GM23248 (cell line): ENCODE results near the gene UBIAD1. TPM values are rescaled to one million over a fixed set of nuclear protein-coding genes. Genes with fewer than 3 reads are reported as not detected.

Experiments used
- DNase-seq: peaks from one replicate; pipeline ENCODE4 v3.0.0-alpha.2; 2015
- H2AFZ ChIP-seq: fragments of 200-600 bp; sonication (generic); 2 replicates; pipeline ENCODE4 v1.6.1; 2016; ENCODE audit warnings: antibody characterized with exemption
- H3F3A ChIP-seq: fragments of 200-600 bp; sonication (generic); 2 replicates; pipeline ENCODE4 v1.6.1; 2016; ENCODE audit warnings: mild to moderate bottlenecking, antibody characterized with exemption, mixed run types; ENCODE audit not compliant: insufficient read depth
- H3K27ac ChIP-seq: fragments of 200-600 bp; sonication (generic); 2 replicates; pipeline ENCODE4 v1.5.1; 2016; ENCODE audit warnings: mild to moderate bottlenecking
- H3K27me3 ChIP-seq: fragments of 200-600 bp; sonication (generic); replicated peaks from 2 replicates; pipeline ENCODE4 v1.6.1; 2016; ENCODE audit warnings: mild to moderate bottlenecking; ENCODE audit not compliant: insufficient read depth
- H3K36me3 ChIP-seq: fragments of 200-600 bp; sonication (generic); 2 replicates; pipeline ENCODE4 v1.6.1; 2016; ENCODE audit warnings: low read depth, mild to moderate bottlenecking
- H3K4me1 ChIP-seq: fragments of 200-600 bp; sonication (generic); 2 replicates; pipeline ENCODE4 v1.6.1; 2016; ENCODE audit warnings: mild to moderate bottlenecking; ENCODE audit not compliant: insufficient read depth
- H3K4me2 ChIP-seq: fragments of 200-600 bp; sonication (generic); one replicate; pipeline ENCODE4 v1.6.1; 2016; ENCODE audit warnings: mild to moderate bottlenecking; ENCODE audit not compliant: unreplicated experiment
- H3K4me3 ChIP-seq: fragments of 200-600 bp; sonication (generic); 2 replicates; pipeline ENCODE4 v1.5.1; 2016; ENCODE audit warnings: mild to moderate bottlenecking
- H3K79me2 ChIP-seq: fragments of 200-600 bp; sonication (generic); 2 replicates; pipeline ENCODE4 v1.6.1; 2016; ENCODE audit warnings: mild to moderate bottlenecking; ENCODE audit not compliant: insufficient read depth
- H3K9ac ChIP-seq: fragments of 200-600 bp; sonication (generic); 2 replicates; pipeline ENCODE4 v1.6.1; 2016; ENCODE audit warnings: mild to moderate bottlenecking
- H3K9me2 ChIP-seq: fragments of 200-600 bp; sonication (generic); 2 replicates; pipeline ENCODE4 v1.6.1; 2016; ENCODE audit warnings: mixed run types, mild to moderate bottlenecking, moderate library complexity; ENCODE audit not compliant: insufficient read depth
- H3K9me3 ChIP-seq: fragments of 200-600 bp; sonication (generic); one replicate; pipeline ENCODE4 v1.6.1; 2017; ENCODE audit warnings: low read depth
- H4K20me1 ChIP-seq: fragments of 200-600 bp; sonication (generic); 2 replicates; pipeline ENCODE4 v1.6.0; 2016; ENCODE audit not compliant: insufficient read depth
- EZH2 ChIP-seq: fragments of 200-600 bp; sonication (generic); IDR thresholded peaks from 2 replicates; pipeline ENCODE4 v1.6.1; 2018; ENCODE audit warnings: antibody characterized with exemption, mild to moderate bottlenecking; ENCODE audit not compliant: insufficient read depth, poor library complexity, severe bottlenecking
- EZH2phosphoT487 ChIP-seq: fragments of 200-600 bp; sonication (generic); IDR thresholded peaks from 2 replicates; pipeline ENCODE4 v1.6.1; 2018; ENCODE audit warnings: antibody characterized with exemption, moderate library complexity, mild to moderate bottlenecking, low read depth; ENCODE audit not compliant: insufficient read depth
- WGBS, 2 experiments: methylation state at CpG; one replicate each; pipeline ENCODE4 v1.1.6; 2015 to 2017; ENCODE audit warnings: low lambda C conversion rate in 2 of 2, low coverage in 1 of 2; ENCODE audit errors: missing lambda C conversion rate in 2 of 2; 5-methylcytosine and 5-hydroxymethylcytosine counted together
- in situ Hi-C: fragments of 300-500 bp; cut with MboI; formaldehyde crosslinking; loops from 2 replicates; pipeline ENCODE4 v1.15.0; 2020
- polyA plus RNA-seq: library from polyadenylated mRNA; unstranded; fragments of >200 nt; fragmentation: Nextera tagmentation; extraction: Ambion mirVana; gene quantifications from 2 replicates; pipeline ENCODE4 v1.2.1, GENCODE V29; 2016
- total RNA-seq: library from RNA; depleted of rRNA; stranded (reverse); fragments of >200 nt; shearing (Covaris generic); gene quantifications from 2 replicates; pipeline ENCODE4 v1.2.3, GENCODE V29; 2014; rRNA removed

UBIAD1 gene, protein sequence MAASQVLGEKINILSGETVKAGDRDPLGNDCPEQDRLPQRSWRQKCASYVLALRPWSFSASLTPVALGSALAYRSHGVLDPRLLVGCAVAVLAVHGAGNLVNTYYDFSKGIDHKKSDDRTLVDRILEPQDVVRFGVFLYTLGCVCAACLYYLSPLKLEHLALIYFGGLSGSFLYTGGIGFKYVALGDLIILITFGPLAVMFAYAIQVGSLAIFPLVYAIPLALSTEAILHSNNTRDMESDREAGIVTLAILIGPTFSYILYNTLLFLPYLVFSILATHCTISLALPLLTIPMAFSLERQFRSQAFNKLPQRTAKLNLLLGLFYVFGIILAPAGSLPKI
- total RNA-seq (4.8 and 5.2 TPM in 2 replicates), polyA plus RNA-seq (8.1 and 9.8 TPM in 2 replicates)

DNA sequence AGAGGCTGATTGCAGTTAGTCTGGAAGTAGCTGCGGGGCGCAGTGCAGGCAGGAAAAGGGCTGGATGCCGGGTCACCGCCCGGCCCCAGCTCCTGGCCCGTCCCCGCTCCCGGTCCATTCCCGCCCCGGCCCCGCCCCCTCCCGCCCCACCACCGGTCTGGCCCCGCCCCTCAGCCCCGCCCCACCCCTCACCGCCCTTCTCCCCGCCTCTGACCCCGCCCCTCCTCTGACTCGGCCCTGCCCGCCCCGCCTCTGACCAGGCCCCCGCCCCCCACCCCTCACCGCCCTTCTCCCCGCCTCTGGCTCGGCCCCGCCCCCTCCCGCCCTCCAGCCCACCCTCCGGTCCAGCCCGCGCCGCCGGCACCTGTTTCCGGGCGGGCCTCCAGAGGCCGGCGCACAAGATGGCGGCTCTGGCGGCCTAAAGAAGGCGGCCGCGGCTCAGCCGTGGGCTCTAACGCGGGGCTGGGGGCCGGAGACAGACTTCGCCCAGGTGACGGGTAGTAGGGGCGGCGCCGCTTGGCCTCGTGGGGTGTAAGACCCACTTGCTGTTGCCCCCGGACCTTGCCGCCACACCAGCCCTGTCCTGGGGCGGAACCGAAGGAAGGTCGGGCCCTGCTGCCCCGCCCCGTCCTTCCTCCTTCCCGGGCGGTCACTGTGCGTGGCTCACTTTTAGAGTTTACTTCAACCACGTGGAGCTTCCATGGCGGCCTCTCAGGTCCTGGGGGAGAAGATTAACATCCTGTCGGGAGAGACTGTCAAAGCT lies at the start of gene UBIAD1:
Gene UBIAD1, plus strand, starts transcription at position 367 of the 763 bp plus-strand sequence. Its CDS starts 334 bp downstream, at position 701.
- Histone ChIP-seq H3K9me2 (no peaks in the 10 kb centered on the region), H3K4me1 (peaks cover 13% of the 10 kb centered on the region; the same call in 1 of the 2 replicates), H4K20me1 (no peaks in the 10 kb centered on the region), H3K27me3 (no peaks in the 10 kb centered on the region), H3K27ac (peak within 1 kb of the TSS; percentile 47), H3K36me3 (no peaks in the 10 kb centered on the region), H3K79me2 (peaks cover 34% of the 10 kb centered on the region), H3K9ac (peak within 1 kb of the TSS; percentile 81), H3K4me2 (peak within 1 kb of the TSS; percentile 82), H3K9me3 (no peaks in the 10 kb centered on the region), H3F3A (0 out of 2 replicates have a peak, but pooled peaks cover 3% of the 10 kb centered on the region), H2AFZ (peak within 1 kb of the TSS; percentile 92), H3K4me3 (peak within 1 kb of the TSS; percentile 75)
- TF ChIP-seq EZH2 (no peak), EZH2phosphoT487 (no peak)
- in situ Hi-C loops, result no loop called here
- DNase-seq, result peak; percentile 95
- 1 to 3% methylated on average over 30 to 45 of the region's 64 CpGs for WGBS, 2 experiments

DNA sequence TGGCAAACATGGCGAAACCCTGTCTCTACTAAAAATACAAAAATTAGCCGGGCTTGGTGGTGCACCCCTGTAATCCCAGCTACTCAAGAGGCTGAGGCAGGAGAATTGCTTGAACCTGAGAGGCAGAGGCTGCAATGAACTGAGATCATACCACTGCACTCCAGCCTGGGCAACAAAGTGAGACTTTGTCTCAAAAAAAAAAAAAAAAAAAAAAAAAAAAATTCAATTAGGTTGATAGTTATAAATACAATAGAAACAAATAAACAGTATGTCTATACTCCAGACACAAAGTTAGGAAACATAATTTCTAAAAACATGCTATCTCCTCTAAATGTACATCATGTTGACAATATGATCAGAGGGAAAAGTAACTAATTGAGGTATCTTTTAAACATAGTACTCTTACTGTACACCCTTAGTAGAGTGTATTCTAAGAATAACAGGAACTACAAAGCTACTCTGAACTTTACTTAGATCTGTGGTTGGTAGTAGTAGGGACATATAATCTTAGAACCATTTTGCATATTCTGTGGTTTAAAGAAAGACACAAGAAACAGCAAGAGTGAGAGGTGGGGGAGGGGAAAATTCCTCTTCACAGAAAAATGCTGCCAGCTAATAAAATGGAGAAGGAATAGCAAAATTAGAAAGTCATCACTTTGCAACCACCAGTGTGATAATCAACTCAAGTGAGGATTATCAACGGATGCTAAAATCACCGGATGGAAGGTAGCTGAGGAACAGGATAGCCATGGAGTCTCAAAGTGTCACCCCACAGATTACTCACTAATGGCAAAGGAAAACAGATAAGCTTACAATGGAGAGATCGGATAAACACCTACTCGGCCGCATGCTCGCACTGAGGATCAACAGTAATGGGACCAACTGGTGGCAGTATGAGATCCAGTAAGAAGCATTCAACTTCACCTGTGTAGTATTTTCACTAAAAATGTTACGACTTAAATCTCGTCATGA lies 45.6 kb upstream of the UBIAD1 start:
- Histone ChIP-seq H3K4me1 (no peaks in the 10 kb centered on the region), H3K36me3 (peaks cover 40% of the 10 kb centered on the region), H3F3A (no peaks in the 10 kb centered on the region), H3K27me3 (no peaks in the 10 kb centered on the region), H3K9me2 (no peaks in the 10 kb centered on the region), H4K20me1 (no peaks in the 10 kb centered on the region), H3K79me2 (no peaks in the 10 kb centered on the region; the same call in 1 of the 2 replicates), H3K9me3 (no peaks in the 10 kb centered on the region), H3K4me3 (no peak overlapping the region), H2AFZ (no peak overlapping the region), H3K4me2 (no peak overlapping the region), H3K27ac (no peak overlapping the region), H3K9ac (no peak overlapping the region)
- WGBS, 2 experiments, result 97% methylated on average over 10 of the region's 10 CpGs
- DNase-seq, result no peak
- no peak for TF ChIP-seq EZH2phosphoT487
- TF ChIP-seq EZH2, result no peak
- in situ Hi-C loops, result no loop called here

DNA sequence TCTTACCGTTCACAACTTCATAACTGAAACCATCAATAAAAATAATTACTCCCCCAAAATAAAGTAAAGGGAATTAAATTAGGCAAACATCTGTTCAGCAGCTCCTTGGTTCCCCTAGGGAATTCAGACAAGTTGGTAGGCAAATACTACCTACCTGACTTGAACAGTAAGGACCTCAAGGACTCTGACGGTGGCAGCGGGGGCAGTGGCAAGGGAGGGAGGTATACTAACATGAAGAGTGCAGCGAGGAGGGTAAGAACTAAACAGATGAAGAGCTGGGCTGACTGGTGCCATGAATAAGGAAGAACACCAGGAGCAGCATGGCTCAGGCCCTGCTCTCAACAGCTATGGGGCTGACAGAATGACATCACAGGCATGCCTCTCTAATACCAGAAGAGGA lies 43.8 kb upstream of the UBIAD1 start:
- Histone ChIP-seq H4K20me1 (no peaks in the 10 kb centered on the region), H3K9ac (no peak overlapping the region), H2AFZ (no peak overlapping the region), H3K36me3 (peaks cover 46% of the 10 kb centered on the region), H3K9me2 (no peaks in the 10 kb centered on the region), H3K4me3 (no peak overlapping the region), H3K4me1 (no peaks in the 10 kb centered on the region), H3K4me2 (no peak overlapping the region), H3K9me3 (no peaks in the 10 kb centered on the region), H3K79me2 (no peaks in the 10 kb centered on the region; the same call in 1 of the 2 replicates), H3K27ac (no peak overlapping the region), H3F3A (no peaks in the 10 kb centered on the region), H3K27me3 (no peaks in the 10 kb centered on the region)
- WGBS, 2 experiments, result 95 to 97% methylated on average over 4 of the region's 4 CpGs
- in situ Hi-C loops, result no loop called here
- TF ChIP-seq EZH2, result no peak
- TF ChIP-seq EZH2phosphoT487, result no peak
- DNase-seq, result no peak

DNA sequence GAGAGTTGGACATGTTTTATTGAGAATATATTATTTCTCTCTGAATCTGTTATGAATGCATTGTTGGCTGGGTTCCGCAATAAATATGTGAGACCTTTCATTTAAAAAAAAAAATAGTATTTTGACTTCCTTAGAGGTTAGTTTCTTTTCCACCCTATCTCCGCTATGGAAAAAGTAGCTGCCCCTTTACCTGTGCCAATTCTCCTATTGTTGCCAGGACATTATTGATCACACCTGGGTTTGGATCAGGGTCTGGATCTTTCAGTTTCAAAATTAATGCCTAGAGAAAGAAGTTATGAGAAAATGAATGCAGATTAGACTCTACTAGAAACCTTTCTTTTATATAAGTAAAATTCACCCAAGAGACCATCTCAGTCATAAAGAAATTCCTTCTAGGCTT lies 39.8 kb upstream of the UBIAD1 start:
- H3K27me3 ChIP-seq, result no peaks in the 10 kb centered on the region
- H2AFZ ChIP-seq, result no peak overlapping the region
- peaks cover 42% of the 10 kb centered on the region for H3K36me3 ChIP-seq
- H3K27ac ChIP-seq, result no peak overlapping the region
- H3K4me2 ChIP-seq, result no peak overlapping the region
- in situ Hi-C loops, result no loop called here
- DNase-seq, result no peak
- H3K9ac ChIP-seq, result no peak overlapping the region
- no peak overlapping the region for H3K4me3 ChIP-seq
- WGBS, 2 experiments, result 98 to 99% methylated on average over 2 of the region's 2 CpGs
- no peaks in the 10 kb centered on the region for H3K9me3 ChIP-seq
- H4K20me1 ChIP-seq, result no peaks in the 10 kb centered on the region
- no peaks in the 10 kb centered on the region for H3F3A ChIP-seq
- no peaks in the 10 kb centered on the region for H3K9me2 ChIP-seq
- TF ChIP-seq EZH2phosphoT487, result no peak
- no peak for TF ChIP-seq EZH2
- H3K4me1 ChIP-seq, result no peaks in the 10 kb centered on the region
- no peaks in the 10 kb centered on the region for H3K79me2 ChIP-seq
